ENCODE measurements around the gene MAPK14. TPM values are rescaled to one million over a fixed set of nuclear protein-coding genes. Genes with fewer than 3 reads are reported as not detected.

MAPK14 gene
- total and polyA plus RNA-seq, 2 experiments from 2014 or later, result 41.6 to 96.2 TPM

- peaks cover 6% of the 10 kb centered on the region for H3K4me1 ChIP-seq (ENCODE audit: low read depth)
- TF ChIP-seq CTCF (IDR thresholded peaks at IDR 0.05; ENCODE audit: low read depth, low read length), result no peak
- H3K36me3 ChIP-seq, result no peaks in the 10 kb centered on the region
- no peak overlapping the region for H3K4me3 ChIP-seq
- H3K9me3 ChIP-seq (ENCODE audit: low read depth), result no peaks in the 10 kb centered on the region
- no peak for DNase-seq (ENCODE audit: low read depth in 1 of 2, low spot score in 1 of 2)
- H3K27ac ChIP-seq, result no peak overlapping the region
- peaks cover 13% of the 10 kb centered on the region for H3K27me3 ChIP-seq
Observed at GRCh38 chr6:36124881-36125280, 97.3 kb downstream of the MAPK14 start.

GRCh38 chr6:36125575-36125974 is 98.0 kb downstream of the MAPK14 start:
- Histone ChIP-seq H3K27ac (no peak overlapping the region), H3K4me1 (ENCODE audit: low read depth) (peaks cover 6% of the 10 kb centered on the region), H3K36me3 (no peaks in the 10 kb centered on the region), H3K9me3 (ENCODE audit: low read depth) (no peaks in the 10 kb centered on the region), H3K4me3 (no peak overlapping the region), H3K27me3 (peaks cover 20% of the 10 kb centered on the region)
- no peak for TF ChIP-seq CTCF (IDR thresholded peaks at IDR 0.05; ENCODE audit: low read depth, low read length)
- no peak for DNase-seq (ENCODE audit: low read depth in 1 of 2, low spot score in 1 of 2)

GRCh38 chr6:36126121-36126520 is 98.5 kb downstream of the MAPK14 start:
- Histone ChIP-seq H3K27me3 (peaks cover 26% of the 10 kb centered on the region), H3K4me1 (ENCODE audit: low read depth) (peaks cover 3% of the 10 kb centered on the region), H3K4me3 (no peak overlapping the region), H3K36me3 (no peaks in the 10 kb centered on the region), H3K27ac (no peak overlapping the region), H3K9me3 (ENCODE audit: low read depth) (no peaks in the 10 kb centered on the region)
- no peak for DNase-seq (ENCODE audit: low read depth in 1 of 2, low spot score in 1 of 2)
- TF ChIP-seq CTCF (IDR thresholded peaks at IDR 0.05; ENCODE audit: low read depth, low read length), result no peak

DNA sequence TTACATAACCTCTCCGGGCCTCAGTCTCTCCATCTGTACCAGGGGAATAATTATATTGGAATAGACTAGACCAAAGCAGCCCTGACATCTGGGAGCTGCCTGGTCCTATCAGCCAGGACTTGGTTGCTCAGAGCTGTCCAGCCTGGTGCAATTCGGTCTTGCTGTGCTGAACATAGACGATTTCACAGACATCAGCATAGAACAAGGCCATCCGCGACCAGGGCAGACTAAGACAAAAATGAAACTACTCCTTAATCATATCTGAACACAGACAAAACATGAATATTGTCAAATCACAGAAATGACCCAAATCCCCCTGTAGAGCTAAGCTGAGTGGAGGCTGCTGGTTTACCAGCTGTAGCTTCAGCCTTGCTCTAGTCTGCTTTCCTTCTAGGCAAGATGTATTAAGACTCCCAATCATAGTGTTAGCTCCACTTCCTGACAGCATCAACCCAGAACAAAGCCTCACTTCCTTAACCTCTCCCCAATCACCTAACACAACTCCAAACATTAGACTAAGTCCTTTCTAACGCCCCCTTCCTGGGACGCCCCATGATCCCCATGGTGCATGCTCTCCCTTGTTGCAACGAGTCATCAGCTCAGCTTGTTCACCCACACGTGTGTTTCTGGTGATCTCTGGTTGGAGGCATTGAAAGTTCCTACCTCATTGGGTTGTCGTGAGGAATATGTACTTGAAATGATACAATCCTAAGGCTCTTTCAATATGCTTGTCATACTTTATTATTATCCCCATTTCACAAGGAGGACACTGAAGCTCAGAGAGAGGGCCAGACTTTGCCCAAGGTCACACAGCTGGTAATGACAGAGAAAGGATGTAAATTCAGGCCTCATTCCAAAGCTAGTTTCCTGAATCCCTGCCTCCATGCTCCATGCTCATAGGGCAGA is 99.2 kb downstream of the MAPK14 start:
- H3K27me3 ChIP-seq, result peaks cover 26% of the 10 kb centered on the region
- peak in 1 of 2 donors; percentile 29 for DNase-seq (ENCODE audit: low read depth in 1 of 2, low spot score in 1 of 2)
- H3K4me1 ChIP-seq (ENCODE audit: low read depth), result peaks cover 8% of the 10 kb centered on the region
- H3K27ac ChIP-seq, result no peak overlapping the region
- TF ChIP-seq CTCF (IDR thresholded peaks at IDR 0.05; ENCODE audit: low read depth, low read length), result no peak
- no peaks in the 10 kb centered on the region for H3K36me3 ChIP-seq
- no peak overlapping the region for H3K4me3 ChIP-seq
- H3K9me3 ChIP-seq (ENCODE audit: low read depth), result no peaks in the 10 kb centered on the region

GRCh38 chr6:36127462-36128016 is 99.9 kb downstream of the MAPK14 start:
- Histone ChIP-seq H3K27ac (no peak overlapping the region), H3K4me1 (ENCODE audit: low read depth) (peaks cover 15% of the 10 kb centered on the region), H3K36me3 (no peaks in the 10 kb centered on the region), H3K27me3 (peaks cover 26% of the 10 kb centered on the region), H3K9me3 (ENCODE audit: low read depth) (no peaks in the 10 kb centered on the region), H3K4me3 (no peak overlapping the region)
- peak in 1 of 2 donors; percentile 86 for DNase-seq (ENCODE audit: low read depth in 1 of 2, low spot score in 1 of 2)
- TF ChIP-seq CTCF (IDR thresholded peaks at IDR 0.05; ENCODE audit: low read depth, low read length), result no peak
